SK-N-MC (cell line): ENCODE data around the gene TSPAN17.

ENCODE experiments used
- EZH2 ChIP-seq: fragments of 200-600 bp; sonication (generic); IDR thresholded peaks from one replicate; pipeline ENCODE4 v1.6.1; 2017; ENCODE audit warnings: antibody characterized with exemption
- FOXP2 ChIP-seq: optimal IDR thresholded peaks from 2 replicates; pipeline ENCODE3; 2011; ENCODE audit warnings: mild to moderate bottlenecking, moderate library complexity; ENCODE audit not compliant: insufficient read depth; ENCODE audit errors: extremely low read length, control extremely low read depth
- POLR2AphosphoS5 ChIP-seq: IDR thresholded peaks from 2 replicates; pipeline ENCODE4 v1.6.1; 2012; ENCODE audit warnings: mild to moderate bottlenecking, low read depth, low read length, borderline replicate concordance

- no peak for TF ChIP-seq POLR2AphosphoS5
- no peak for TF ChIP-seq EZH2
- no peak for TF ChIP-seq FOXP2
Observed at GRCh38 chr5:176682016-176682531, 34.8 kb downstream of the TSPAN17 start.
